ENCODE data around the gene MRPL21. TPM values are rescaled to one million over a fixed set of nuclear protein-coding genes. Genes with fewer than 3 reads are reported as not detected.

The MRPL21 gene
- polyA plus RNA-seq, 4 donors: 46.3 to 84.7 (median 68.4) TPM

DNA sequence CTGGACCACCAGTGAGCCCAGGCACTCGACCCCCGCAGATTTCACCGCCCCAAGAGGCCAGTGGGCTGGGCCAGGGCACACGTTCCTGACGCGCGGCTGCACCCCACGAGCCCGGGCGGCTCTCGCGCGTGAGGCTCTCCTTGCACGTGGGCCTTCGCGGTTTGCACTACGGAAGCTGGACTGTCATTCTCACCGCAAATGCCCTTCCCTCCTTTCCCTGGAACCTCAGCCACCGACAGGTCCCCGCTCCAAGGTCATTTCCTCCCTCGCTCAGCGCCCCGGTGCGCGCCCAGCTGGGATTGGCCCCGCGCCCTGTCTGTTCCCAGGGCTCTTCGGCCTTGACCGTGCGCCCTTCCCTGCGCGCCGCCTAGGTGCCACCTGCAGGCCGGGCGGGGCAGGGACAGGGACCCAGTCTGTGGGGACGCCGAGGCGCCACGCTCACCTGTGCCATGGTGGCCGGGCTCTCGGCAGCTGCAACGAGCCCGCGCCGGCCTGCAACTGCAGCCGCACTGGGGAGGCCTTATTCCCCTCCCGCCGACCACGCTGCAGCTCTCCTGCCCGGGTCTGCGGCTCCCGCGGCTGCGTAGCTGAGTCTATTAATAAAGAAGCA is 59.8 kb downstream of the MRPL21 start:
- no peak for DNase-seq (ENCODE audit: low read depth in 4 of 4, low spot score in 3 of 4)

GRCh38 chr11:68843052-68843561 is 60.5 kb downstream of the MRPL21 start:
- DNase-seq (ENCODE audit: low read depth in 4 of 4, low spot score in 3 of 4): no peak

GRCh38 chr11:68842427-68843051 is 61.1 kb downstream of the MRPL21 start:
- DNase-seq (ENCODE audit: low read depth in 4 of 4, low spot score in 3 of 4): no peak

- DNase-seq (ENCODE audit: low read depth in 4 of 4, low spot score in 3 of 4): no peak
These were observed 61.8 kb downstream of the MRPL21 start, which contains the start of gene CPT1A for GRCh38 chr11:68841718-68842426. Gene CPT1A, minus strand, starts transcription at chr11:68841916. Its CDS starts 26,442 bp downstream, at chr11:68815474.

Other genes with a start within 250 kb of the MRPL21 start
- gene GAL, start 219.3 kb downstream of the MRPL21 start, polyA plus RNA-seq (ENCODE audit: insufficient read length in 4 of 4): 1 to 10 TPM in 2 of 4 donors, under 1 TPM in 2; 0.20 to 1.2 (median 0.76) TPM
- 10 to 100 TPM in 3 of 4 donors, 1 to 10 TPM in 1; 1.1 to 22.0 (median 17.1) TPM for gene TESMIN, start 152.3 kb downstream of the MRPL21 start, polyA plus RNA-seq (ENCODE audit: insufficient read length in 4 of 4)
- 10 to 100 TPM; 29.1 to 36.5 (median 32.5) TPM for gene CPT1A, start 61.9 kb downstream of the MRPL21 start, polyA plus RNA-seq (ENCODE audit: insufficient read length in 4 of 4)
- gene IGHMBP2, start 59 bp upstream of the MRPL21 start, polyA plus RNA-seq (ENCODE audit: insufficient read length in 4 of 4): 10 to 100 TPM; 13.1 to 22.2 (median 15.9) TPM
- gene MRGPRD, start 77.2 kb upstream of the MRPL21 start, polyA plus RNA-seq (ENCODE audit: insufficient read length in 4 of 4): not detected
- gene MRGPRF, start 109.4 kb upstream of the MRPL21 start, polyA plus RNA-seq (ENCODE audit: insufficient read length in 4 of 4): 10 to 100 TPM; 17.9 to 28.1 (median 20.8) TPM
- gene TPCN2, start 145.1 kb upstream of the MRPL21 start, polyA plus RNA-seq (ENCODE audit: insufficient read length in 4 of 4): 10 to 100 TPM in 3 of 4 donors, 1 to 10 TPM in 1; 9.1 to 20.5 (median 14.2) TPM